ENCODE results near the gene CLSTN3. TPM values are rescaled to one million over a fixed set of nuclear protein-coding genes. Genes with fewer than 3 reads are reported as not detected.
A peak's percentile ranks its signal among the peaks of the same experiment; 100 is the strongest.

CLSTN3 gene
- total and polyA plus RNA-seq, 2 experiments from 2014 or later = 14.0 to 35.5 TPM

GRCh38 chr12:7143564-7143963, 13.4 kb downstream of the CLSTN3 start:
- no peaks in the 10 kb centered on the region for H3K4me1 ChIP-seq (ENCODE audit: low read depth)
- no peak for DNase-seq (ENCODE audit: low read depth in 1 of 2, low spot score in 1 of 2)
- TF ChIP-seq, protein P1, sequence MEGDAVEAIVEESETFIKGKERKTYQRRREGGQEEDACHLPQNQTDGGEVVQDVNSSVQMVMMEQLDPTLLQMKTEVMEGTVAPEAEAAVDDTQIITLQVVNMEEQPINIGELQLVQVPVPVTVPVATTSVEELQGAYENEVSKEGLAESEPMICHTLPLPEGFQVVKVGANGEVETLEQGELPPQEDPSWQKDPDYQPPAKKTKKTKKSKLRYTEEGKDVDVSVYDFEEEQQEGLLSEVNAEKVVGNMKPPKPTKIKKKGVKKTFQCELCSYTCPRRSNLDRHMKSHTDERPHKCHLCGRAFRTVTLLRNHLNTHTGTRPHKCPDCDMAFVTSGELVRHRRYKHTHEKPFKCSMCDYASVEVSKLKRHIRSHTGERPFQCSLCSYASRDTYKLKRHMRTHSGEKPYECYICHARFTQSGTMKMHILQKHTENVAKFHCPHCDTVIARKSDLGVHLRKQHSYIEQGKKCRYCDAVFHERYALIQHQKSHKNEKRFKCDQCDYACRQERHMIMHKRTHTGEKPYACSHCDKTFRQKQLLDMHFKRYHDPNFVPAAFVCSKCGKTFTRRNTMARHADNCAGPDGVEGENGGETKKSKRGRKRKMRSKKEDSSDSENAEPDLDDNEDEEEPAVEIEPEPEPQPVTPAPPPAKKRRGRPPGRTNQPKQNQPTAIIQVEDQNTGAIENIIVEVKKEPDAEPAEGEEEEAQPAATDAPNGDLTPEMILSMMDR (IDR thresholded peaks at IDR 0.05; ENCODE audit: low read depth, low read length) = no peak

GRCh38 chr12:7144414-7145120, 14.4 kb downstream of the CLSTN3 start:
- TF ChIP-seq, protein P1 (IDR thresholded peaks at IDR 0.05; ENCODE audit: low read depth, low read length) = peak; percentile 57
- Histone ChIP-seq H3K4me1 (ENCODE audit: low read depth) (no peaks in the 10 kb centered on the region), H3K27ac (no peak overlapping the region), H3K27me3 (no peaks in the 10 kb centered on the region), H3K36me3 (no peaks in the 10 kb centered on the region), H3K4me3 (no peak overlapping the region), H3K9me3 (ENCODE audit: low read depth) (no peaks in the 10 kb centered on the region)
- DNase-seq (ENCODE audit: low read depth in 1 of 2, low spot score in 1 of 2) = peak; percentile 31 to 57

More at GRCh38 chr12:7143564-7143963, 13.4 kb downstream of the CLSTN3 start:
- no peaks in the 10 kb centered on the region for H3K36me3 ChIP-seq
- H3K27ac ChIP-seq = no peak overlapping the region
- H3K27me3 ChIP-seq = no peaks in the 10 kb centered on the region
- H3K4me3 ChIP-seq = no peak overlapping the region
- H3K9me3 ChIP-seq (ENCODE audit: low read depth) = no peaks in the 10 kb centered on the region

GRCh38 chr12:7145671-7146070, 15.5 kb downstream of the CLSTN3 start:
- DNase-seq (ENCODE audit: low read depth in 1 of 2, low spot score in 1 of 2) = no peak
- TF ChIP-seq, protein P1 (IDR thresholded peaks at IDR 0.05; ENCODE audit: low read depth, low read length) = no peak
- no peaks in the 10 kb centered on the region for H3K4me1 ChIP-seq (ENCODE audit: low read depth)
- no peak overlapping the region for H3K27ac ChIP-seq
- H3K9me3 ChIP-seq (ENCODE audit: low read depth) = no peaks in the 10 kb centered on the region
- H3K27me3 ChIP-seq = no peaks in the 10 kb centered on the region
- H3K4me3 ChIP-seq = no peak overlapping the region
- H3K36me3 ChIP-seq = no peaks in the 10 kb centered on the region

DNA sequence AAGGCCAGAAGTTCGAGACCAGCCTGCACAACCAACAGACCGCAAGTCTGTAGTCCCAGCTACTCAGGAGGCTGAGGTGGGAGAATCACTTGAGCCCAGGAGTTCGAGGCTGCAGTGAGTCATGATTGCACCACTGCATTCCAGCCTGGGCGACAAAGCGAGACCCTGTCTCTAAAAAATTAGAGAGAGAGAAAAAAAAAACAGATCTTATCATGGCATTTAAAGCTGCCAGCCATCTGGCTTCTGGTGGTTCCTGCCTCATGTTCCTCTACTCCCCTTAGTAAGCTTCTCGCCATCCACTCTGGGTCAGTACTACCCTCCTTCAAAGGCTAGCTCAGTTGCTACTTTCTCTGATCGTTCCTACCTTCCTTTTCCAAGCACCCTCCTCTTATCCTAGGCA, 16.1 kb downstream of the CLSTN3 start:
- DNase-seq (ENCODE audit: low read depth in 1 of 2, low spot score in 1 of 2) = no peak
- TF ChIP-seq, protein P1 (IDR thresholded peaks at IDR 0.05; ENCODE audit: low read depth, low read length) = no peak
- no peaks in the 10 kb centered on the region for H3K36me3 ChIP-seq
- H3K4me1 ChIP-seq (ENCODE audit: low read depth) = no peaks in the 10 kb centered on the region
- H3K4me3 ChIP-seq = no peak overlapping the region
- no peaks in the 10 kb centered on the region for H3K9me3 ChIP-seq (ENCODE audit: low read depth)
- H3K27me3 ChIP-seq = no peaks in the 10 kb centered on the region
- no peak overlapping the region for H3K27ac ChIP-seq

DNA sequence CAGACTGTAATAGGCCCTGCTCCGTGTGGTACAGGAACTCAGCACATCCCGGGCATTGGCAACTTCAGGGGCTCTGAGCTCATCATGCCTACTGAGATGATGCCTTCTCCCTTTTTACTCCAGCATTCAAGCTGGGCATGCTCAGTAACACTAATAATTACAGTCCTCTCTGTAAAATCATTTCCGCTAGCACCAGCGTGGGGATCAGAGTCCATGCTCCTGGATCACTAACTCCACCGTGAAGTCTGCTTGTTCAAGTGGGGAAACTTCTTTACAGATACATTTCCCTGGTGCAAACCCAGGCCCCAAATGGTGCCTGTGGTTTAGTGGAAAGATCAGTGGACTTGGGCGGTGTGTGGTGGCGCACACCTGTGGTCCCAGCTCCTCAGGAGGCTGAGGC, 16.7 kb downstream of the CLSTN3 start:
- Histone ChIP-seq H3K36me3 (no peaks in the 10 kb centered on the region), H3K27me3 (no peaks in the 10 kb centered on the region), H3K9me3 (ENCODE audit: low read depth) (no peaks in the 10 kb centered on the region), H3K4me3 (no peak overlapping the region), H3K27ac (no peak overlapping the region), H3K4me1 (ENCODE audit: low read depth) (no peaks in the 10 kb centered on the region)
- DNase-seq (ENCODE audit: low read depth in 1 of 2, low spot score in 1 of 2) = no peak
- TF ChIP-seq, protein P1 (IDR thresholded peaks at IDR 0.05; ENCODE audit: low read depth, low read length) = no peak
